Measurements from ENCODE around the gene B3GALNT1. TPM values are rescaled to one million over a fixed set of nuclear protein-coding genes. Genes with fewer than 3 reads are reported as not detected.

B3GALNT1 gene
- total RNA-seq, 2 donors from 2014 or later = 27.6 to 70.2 TPM

GRCh38 chr3:161073181-161073580 lies 32.0 kb downstream of the B3GALNT1 start:
- Histone ChIP-seq H3K9me3 (no peaks in the 10 kb centered on the region), H3K27ac (no peak overlapping the region), H3K4me3 (no peak overlapping the region), H3K27me3 (no peaks in the 10 kb centered on the region), H3K36me3 (no peaks in the 10 kb centered on the region), H3K4me1 (peaks cover 0 to 24% of the 10 kb centered on the region in 2 donors)
- DNase-seq (ENCODE audit: low spot score) = no peak
- TF ChIP-seq CTCF (IDR thresholded peaks at IDR 0.05) = no peak

- Histone ChIP-seq H3K9me3 (no peaks in the 10 kb centered on the region), H3K27me3 (no peaks in the 10 kb centered on the region), H3K4me3 (no peak overlapping the region), H3K36me3 (no peaks in the 10 kb centered on the region), H3K4me1 (peaks cover 0 to 25% of the 10 kb centered on the region in 2 donors), H3K27ac (no peak overlapping the region)
- DNase-seq (ENCODE audit: low spot score) = no peak
- TF ChIP-seq CTCF (IDR thresholded peaks at IDR 0.05) = no peak
Measured at GRCh38 chr3:161072751-161073150, 32.4 kb downstream of the B3GALNT1 start.

- TF ChIP-seq CTCF (IDR thresholded peaks at IDR 0.05) = no peak
- Histone ChIP-seq H3K9me3 (no peaks in the 10 kb centered on the region), H3K4me1 (peaks cover 0 to 31% of the 10 kb centered on the region in 2 donors), H3K4me3 (no peak overlapping the region), H3K27me3 (no peaks in the 10 kb centered on the region), H3K36me3 (no peaks in the 10 kb centered on the region), H3K27ac (no peak overlapping the region)
- no peak for DNase-seq (ENCODE audit: low spot score)
Measured at GRCh38 chr3:161072211-161072621, 32.9 kb downstream of the B3GALNT1 start.

- no peak for TF ChIP-seq CTCF (IDR thresholded peaks at IDR 0.05)
- H3K36me3 ChIP-seq = no peaks in the 10 kb centered on the region
- peaks cover 0 to 35% of the 10 kb centered on the region in 2 donors for H3K4me1 ChIP-seq
- no peak overlapping the region for H3K4me3 ChIP-seq
- no peak overlapping the region for H3K27ac ChIP-seq
- H3K27me3 ChIP-seq = no peaks in the 10 kb centered on the region
- no peaks in the 10 kb centered on the region for H3K9me3 ChIP-seq
- no peak for DNase-seq (ENCODE audit: low spot score)
Measured at GRCh38 chr3:161070980-161071663, 34.0 kb downstream of the B3GALNT1 start.

GRCh38 chr3:161070252-161070930 lies 34.8 kb downstream of the B3GALNT1 start:
- Histone ChIP-seq H3K36me3 (no peaks in the 10 kb centered on the region), H3K27ac (peak overlapping the region in 1 of 2 donors; percentile 27), H3K4me1 (peaks cover 0 to 35% of the 10 kb centered on the region in 2 donors), H3K9me3 (no peaks in the 10 kb centered on the region), H3K27me3 (no peaks in the 10 kb centered on the region), H3K4me3 (no peak overlapping the region)
- DNase-seq (ENCODE audit: low spot score) = no peak
- TF ChIP-seq CTCF (IDR thresholded peaks at IDR 0.05) = no peak
